ENCODE results near the gene HNRNPD.
"Not testable (repeated sequence)": the region's sequence is repeated elsewhere in the genome, so short reads cannot be mapped to it uniquely, and the experiment has no call there.

The HNRNPD gene

GRCh38 chr4:82357640-82358039 lies 16.2 kb downstream of the HNRNPD start:
- no peaks in the 10 kb centered on the region for H3K27me3 ChIP-seq (ENCODE audit: insufficient read depth, low read depth, severe bottlenecking)
- no peak for DNase-seq
- H3K36me3 ChIP-seq, result peaks cover 92% of the 10 kb centered on the region
- H3K9me3 ChIP-seq (ENCODE audit: severe bottlenecking), result no peaks in the 10 kb centered on the region
- TF ChIP-seq CTCF (IDR thresholded peaks at IDR 0.05; ENCODE audit: low read depth, low read length), result no peak
- no peak overlapping the region for H3K27ac ChIP-seq
- no peak overlapping the region for H3K4me3 ChIP-seq (ENCODE audit: low read depth, low read length)

- H3K9me3 ChIP-seq (ENCODE audit: severe bottlenecking), result no peaks in the 10 kb centered on the region
- peaks cover 100% of the 10 kb centered on the region for H3K36me3 ChIP-seq
- no peaks in the 10 kb centered on the region for H3K27me3 ChIP-seq (ENCODE audit: insufficient read depth, low read depth, severe bottlenecking)
- no peak for DNase-seq
- no peak overlapping the region for H3K4me3 ChIP-seq (ENCODE audit: low read depth, low read length)
- no peak overlapping the region for H3K27ac ChIP-seq
- TF ChIP-seq CTCF (IDR thresholded peaks at IDR 0.05; ENCODE audit: low read depth, low read length), result no peak
Measured at GRCh38 chr4:82354788-82355187, 19.0 kb downstream of the HNRNPD start.

- no peaks in the 10 kb centered on the region for H3K9me3 ChIP-seq (ENCODE audit: severe bottlenecking)
- H3K4me3 ChIP-seq (ENCODE audit: low read depth, low read length), result no peak overlapping the region
- DNase-seq, result no peak
- peaks cover 96% of the 10 kb centered on the region for H3K36me3 ChIP-seq
- no peak overlapping the region for H3K27ac ChIP-seq
- H3K27me3 ChIP-seq (ENCODE audit: insufficient read depth, low read depth, severe bottlenecking), result no peaks in the 10 kb centered on the region
- TF ChIP-seq CTCF (IDR thresholded peaks at IDR 0.05; ENCODE audit: low read depth, low read length), result no peak
Measured at GRCh38 chr4:82352825-82353366, 20.9 kb downstream of the HNRNPD start.

- no peaks in the 10 kb centered on the region for H3K27me3 ChIP-seq (ENCODE audit: insufficient read depth, low read depth, severe bottlenecking)
- no peak for DNase-seq
- H3K4me3 ChIP-seq (ENCODE audit: low read depth, low read length), result no peak overlapping the region
- TF ChIP-seq CTCF (IDR thresholded peaks at IDR 0.05; ENCODE audit: low read depth, low read length), result no peak
- H3K9me3 ChIP-seq (ENCODE audit: severe bottlenecking), result no peaks in the 10 kb centered on the region
- H3K27ac ChIP-seq, result no peak overlapping the region
- peaks cover 90% of the 10 kb centered on the region for H3K36me3 ChIP-seq
Measured at GRCh38 chr4:82352118-82352824, 21.5 kb downstream of the HNRNPD start.

- Histone ChIP-seq H3K4me3 (ENCODE audit: low read depth, low read length) (no peak overlapping the region), H3K9me3 (ENCODE audit: severe bottlenecking) (no peaks in the 10 kb centered on the region), H3K27me3 (ENCODE audit: insufficient read depth, low read depth, severe bottlenecking) (no peaks in the 10 kb centered on the region), H3K27ac (no peak overlapping the region), H3K36me3 (peaks cover 28% of the 10 kb centered on the region)
- no peak for TF ChIP-seq CTCF (IDR thresholded peaks at IDR 0.05; ENCODE audit: low read depth, low read length)
- DNase-seq, result no peak
Measured at GRCh38 chr4:82346126-82346525, 27.7 kb downstream of the HNRNPD start.

GRCh38 chr4:82335043-82335442 lies 38.7 kb downstream of the HNRNPD start:
- no peaks in the 10 kb centered on the region for H3K27me3 ChIP-seq (ENCODE audit: insufficient read depth, low read depth, severe bottlenecking)

GRCh38 chr4:82333641-82334040 lies 40.1 kb downstream of the HNRNPD start:
- DNase-seq; H3K27ac ChIP-seq; H3K4me3 ChIP-seq (ENCODE audit: low read depth, low read length); H3K36me3 ChIP-seq; H3K27me3 ChIP-seq (ENCODE audit: insufficient read depth, low read depth, severe bottlenecking): not testable (repeated sequence)
- H3K9me3 ChIP-seq (ENCODE audit: severe bottlenecking), result peaks cover 13% of the 10 kb centered on the region

More at GRCh38 chr4:82335043-82335442, 38.7 kb downstream of the HNRNPD start:
- no peak overlapping the region for H3K4me3 ChIP-seq (ENCODE audit: low read depth, low read length)
- peaks cover 3% of the 10 kb centered on the region; the same call in 1 of the 2 replicates for H3K36me3 ChIP-seq
- peaks cover 16% of the 10 kb centered on the region for H3K9me3 ChIP-seq (ENCODE audit: severe bottlenecking)
- DNase-seq, result no peak
- H3K27ac ChIP-seq, result no peak overlapping the region
- TF ChIP-seq CTCF (IDR thresholded peaks at IDR 0.05; ENCODE audit: low read depth, low read length), result no peak

All from WERI-Rb-1 (cell line).